NCI-H1694 treated with DMSO at 0.1 percent for 48 hours (cell line): Measurements from ENCODE around the gene SMARCA4.
"Not testable (repeated sequence)": the region's sequence is repeated elsewhere in the genome, so short reads cannot be mapped to it uniquely, and the experiment has no call there.

Experiments used
- DNase-seq: peaks from one replicate; lab custom pipeline; 2025; lab: John Stamatoyannopoulos, UW

SMARCA4 gene

GRCh38 chr19:11098327-11098726, 137.5 kb downstream of the SMARCA4 start:
- no peak for DNase-seq

- no peak for DNase-seq
Measured at GRCh38 chr19:11098861-11099260, 138.0 kb downstream of the SMARCA4 start.

- DNase-seq: no peak
Measured at GRCh38 chr19:11100049-11100448, 139.2 kb downstream of the SMARCA4 start.

- no peak for DNase-seq
Measured at GRCh38 chr19:11101057-11101456, 140.2 kb downstream of the SMARCA4 start.

DNA sequence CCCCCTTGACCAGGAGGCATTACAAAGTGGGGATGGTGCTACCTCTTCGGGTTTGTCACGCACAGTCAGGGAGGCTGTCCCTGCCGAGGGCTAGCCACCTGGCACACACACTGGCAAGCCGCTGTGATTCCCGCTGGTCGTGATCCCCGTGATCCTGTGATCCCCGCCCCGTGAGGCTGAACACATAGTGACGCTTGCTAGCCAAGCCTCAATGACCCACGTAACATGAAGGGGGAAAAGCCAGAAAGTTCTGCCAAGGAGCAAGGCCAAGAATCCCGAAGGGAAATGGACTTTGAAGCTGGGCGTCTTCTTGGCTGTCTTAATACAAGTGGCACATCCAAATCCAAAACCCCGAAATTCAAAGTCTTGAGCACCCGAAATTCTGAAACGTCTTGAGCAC, 142.1 kb downstream of the SMARCA4 start:
- DNase-seq: no peak

GRCh38 chr19:11103667-11104066, 142.8 kb downstream of the SMARCA4 start:
- not testable (repeated sequence) for DNase-seq

DNA sequence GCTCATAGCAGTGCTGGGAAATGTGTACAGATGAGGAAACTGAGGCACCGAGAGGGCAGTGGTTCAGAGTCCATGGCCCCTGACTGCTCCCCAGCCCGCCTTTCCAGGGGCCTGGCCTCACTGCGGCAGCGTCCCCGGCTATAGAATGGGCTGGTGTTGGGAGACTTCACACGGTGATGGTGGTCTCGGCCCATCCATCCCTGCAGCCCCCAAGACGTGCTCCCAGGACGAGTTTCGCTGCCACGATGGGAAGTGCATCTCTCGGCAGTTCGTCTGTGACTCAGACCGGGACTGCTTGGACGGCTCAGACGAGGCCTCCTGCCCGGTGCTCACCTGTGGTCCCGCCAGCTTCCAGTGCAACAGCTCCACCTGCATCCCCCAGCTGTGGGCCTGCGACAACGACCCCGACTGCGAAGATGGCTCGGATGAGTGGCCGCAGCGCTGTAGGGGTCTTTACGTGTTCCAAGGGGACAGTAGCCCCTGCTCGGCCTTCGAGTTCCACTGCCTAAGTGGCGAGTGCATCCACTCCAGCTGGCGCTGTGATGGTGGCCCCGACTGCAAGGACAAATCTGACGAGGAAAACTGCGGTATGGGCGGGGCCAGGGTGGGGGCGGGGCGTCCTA, 144.3 kb downstream of the SMARCA4 start:
- DNase-seq: no peak

DNA sequence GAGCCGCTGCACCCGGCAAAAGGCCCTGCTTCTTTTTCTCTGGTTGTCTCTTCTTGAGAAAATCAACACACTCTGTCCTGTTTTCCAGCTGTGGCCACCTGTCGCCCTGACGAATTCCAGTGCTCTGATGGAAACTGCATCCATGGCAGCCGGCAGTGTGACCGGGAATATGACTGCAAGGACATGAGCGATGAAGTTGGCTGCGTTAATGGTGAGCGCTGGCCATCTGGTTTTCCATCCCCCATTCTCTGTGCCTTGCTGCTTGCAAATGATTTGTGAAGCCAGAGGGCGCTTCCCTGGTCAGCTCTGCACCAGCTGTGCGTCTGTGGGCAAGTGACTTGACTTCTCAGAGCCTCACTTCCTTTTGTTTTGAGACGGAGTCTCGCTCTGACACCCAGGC, 145.6 kb downstream of the SMARCA4 start:
- no peak for DNase-seq

DNA sequence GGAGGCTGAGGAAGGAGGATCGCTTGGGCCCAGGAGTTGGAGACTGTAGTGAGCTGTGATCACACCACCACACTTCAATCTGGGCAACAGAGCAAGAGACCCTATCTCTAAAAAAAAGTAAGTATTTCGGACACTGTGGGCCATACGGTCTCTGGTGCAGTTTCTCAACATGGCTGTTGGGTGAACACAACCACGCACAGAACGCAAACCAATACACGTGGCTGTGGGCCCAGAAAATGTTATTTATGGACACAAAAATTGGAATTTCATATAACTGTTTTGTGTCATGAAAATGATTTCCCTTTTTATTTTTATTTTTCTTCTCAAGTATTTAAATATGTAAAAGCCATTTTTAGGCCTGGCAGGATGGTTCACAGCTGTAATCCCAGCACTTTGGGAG, 147.9 kb downstream of the SMARCA4 start:
- no peak for DNase-seq

DNA sequence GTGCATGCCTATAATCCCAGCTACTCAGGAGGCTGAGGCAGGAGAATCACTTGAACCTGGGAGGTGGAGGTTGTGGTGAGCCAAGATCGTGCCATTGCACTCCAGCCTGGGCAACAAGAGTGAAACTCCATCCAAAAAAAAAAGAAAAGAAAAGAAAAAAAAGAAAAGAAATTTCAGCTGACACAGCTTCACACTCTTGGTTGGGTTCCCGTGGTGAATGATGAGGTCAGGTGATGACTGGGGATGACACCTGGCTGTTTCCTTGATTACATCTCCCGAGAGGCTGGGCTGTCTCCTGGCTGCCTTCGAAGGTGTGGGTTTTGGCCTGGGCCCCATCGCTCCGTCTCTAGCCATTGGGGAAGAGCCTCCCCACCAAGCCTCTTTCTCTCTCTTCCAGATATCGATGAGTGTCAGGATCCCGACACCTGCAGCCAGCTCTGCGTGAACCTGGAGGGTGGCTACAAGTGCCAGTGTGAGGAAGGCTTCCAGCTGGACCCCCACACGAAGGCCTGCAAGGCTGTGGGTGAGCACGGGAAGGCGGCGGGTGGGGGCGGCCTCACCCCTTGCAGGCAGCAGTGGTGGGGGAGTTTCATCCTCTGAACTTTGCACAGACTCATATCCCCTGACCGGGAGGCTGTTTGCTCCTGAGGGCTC, 150.4 kb downstream of the SMARCA4 start:
- DNase-seq: no peak

DNA sequence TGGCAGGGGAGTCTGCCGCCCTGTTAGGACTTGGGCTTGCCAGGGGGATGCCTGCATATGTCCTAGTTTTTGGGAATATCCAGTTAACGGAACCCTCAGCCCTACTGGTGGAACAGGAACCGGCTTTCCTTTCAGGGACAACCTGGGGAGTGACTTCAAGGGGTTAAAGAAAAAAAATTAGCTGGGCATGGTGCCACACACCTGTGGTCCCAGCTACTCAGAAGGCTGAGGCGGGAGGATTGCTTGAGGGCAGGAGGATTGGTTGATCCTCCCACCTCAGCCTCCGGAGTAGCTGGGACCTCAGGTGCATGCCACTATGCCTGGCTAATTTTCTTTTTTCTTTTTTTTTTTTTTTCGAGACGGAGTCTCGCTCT, 150.9 kb downstream of the SMARCA4 start:
- no peak for DNase-seq
